ENCODE data around the gene MLLT11. TPM values are rescaled to one million over a fixed set of nuclear protein-coding genes. Genes with fewer than 3 reads are reported as not detected.

Gene MLLT11
- total RNA-seq, 1 donor from 2014 or later, result 34.1 TPM

DNA sequence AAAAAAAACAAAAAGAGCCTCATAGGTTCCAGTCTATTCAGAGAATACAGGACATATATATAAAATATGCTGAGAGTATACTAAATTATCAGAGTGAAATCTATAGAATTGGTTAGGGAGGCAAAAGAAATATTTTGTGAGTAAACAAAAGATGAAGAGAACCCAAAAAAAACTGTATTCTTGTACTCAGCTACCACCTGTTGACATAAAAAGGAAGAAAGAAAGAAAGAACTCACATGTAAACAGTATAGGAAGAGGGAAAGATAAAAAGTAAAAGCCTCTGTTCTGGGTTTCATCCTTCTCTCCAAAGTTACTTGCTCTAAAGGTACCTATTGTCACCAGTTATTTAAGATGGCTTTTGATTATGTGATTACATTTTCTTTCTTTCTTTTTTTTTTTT lies 33.7 kb upstream of the MLLT11 start:
- H3K27me3 ChIP-seq (ENCODE audit: low read depth), result no peaks in the 10 kb centered on the region
- no peak overlapping the region for H3K27ac ChIP-seq (replicated peaks)
- no peaks in the 10 kb centered on the region for H3K9me3 ChIP-seq (replicated peaks)
- TF ChIP-seq, protein P1, sequence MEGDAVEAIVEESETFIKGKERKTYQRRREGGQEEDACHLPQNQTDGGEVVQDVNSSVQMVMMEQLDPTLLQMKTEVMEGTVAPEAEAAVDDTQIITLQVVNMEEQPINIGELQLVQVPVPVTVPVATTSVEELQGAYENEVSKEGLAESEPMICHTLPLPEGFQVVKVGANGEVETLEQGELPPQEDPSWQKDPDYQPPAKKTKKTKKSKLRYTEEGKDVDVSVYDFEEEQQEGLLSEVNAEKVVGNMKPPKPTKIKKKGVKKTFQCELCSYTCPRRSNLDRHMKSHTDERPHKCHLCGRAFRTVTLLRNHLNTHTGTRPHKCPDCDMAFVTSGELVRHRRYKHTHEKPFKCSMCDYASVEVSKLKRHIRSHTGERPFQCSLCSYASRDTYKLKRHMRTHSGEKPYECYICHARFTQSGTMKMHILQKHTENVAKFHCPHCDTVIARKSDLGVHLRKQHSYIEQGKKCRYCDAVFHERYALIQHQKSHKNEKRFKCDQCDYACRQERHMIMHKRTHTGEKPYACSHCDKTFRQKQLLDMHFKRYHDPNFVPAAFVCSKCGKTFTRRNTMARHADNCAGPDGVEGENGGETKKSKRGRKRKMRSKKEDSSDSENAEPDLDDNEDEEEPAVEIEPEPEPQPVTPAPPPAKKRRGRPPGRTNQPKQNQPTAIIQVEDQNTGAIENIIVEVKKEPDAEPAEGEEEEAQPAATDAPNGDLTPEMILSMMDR (IDR thresholded peaks at IDR 0.05; ENCODE audit: borderline replicate concordance), result no peak
- no peak overlapping the region for H3K4me3 ChIP-seq
- intact Hi-C loops (cut with micrococcal nuclease), result no loop called here
- H3K4me1 ChIP-seq, result peaks cover 25% of the 10 kb centered on the region
- no peak for DNase-seq
- H3K36me3 ChIP-seq, result peaks cover 63% of the 10 kb centered on the region

DNA sequence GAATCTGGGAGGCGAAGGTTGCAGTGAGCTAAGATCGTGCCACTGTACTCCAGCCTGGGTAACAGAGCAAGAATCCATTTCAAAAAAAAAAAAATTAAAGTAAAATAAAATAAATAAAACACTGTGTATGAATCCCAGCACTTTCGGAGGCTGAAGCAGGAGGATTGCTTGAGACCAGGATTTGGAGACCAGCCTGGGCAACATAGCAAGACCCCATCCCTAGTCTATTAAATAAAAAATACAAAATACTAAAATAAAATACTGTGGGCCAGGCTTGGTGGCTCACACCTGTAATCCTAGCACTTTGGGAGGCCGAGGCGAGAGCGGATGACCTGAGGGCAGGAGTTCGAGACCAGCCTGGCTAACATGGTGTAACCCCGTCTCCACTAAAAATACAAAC lies 28.0 kb upstream of the MLLT11 start:
- Histone ChIP-seq H3K27ac (replicated peaks) (no peak overlapping the region), H3K4me1 (peaks cover 23% of the 10 kb centered on the region), H3K4me3 (no peak overlapping the region), H3K9me3 (replicated peaks) (no peaks in the 10 kb centered on the region), H3K27me3 (ENCODE audit: low read depth) (no peaks in the 10 kb centered on the region), H3K36me3 (peaks cover 77% of the 10 kb centered on the region)
- TF ChIP-seq, protein P1 (IDR thresholded peaks at IDR 0.05; ENCODE audit: borderline replicate concordance), result no peak
- no peak for DNase-seq
- intact Hi-C loops (cut with micrococcal nuclease), result no loop called here

DNA sequence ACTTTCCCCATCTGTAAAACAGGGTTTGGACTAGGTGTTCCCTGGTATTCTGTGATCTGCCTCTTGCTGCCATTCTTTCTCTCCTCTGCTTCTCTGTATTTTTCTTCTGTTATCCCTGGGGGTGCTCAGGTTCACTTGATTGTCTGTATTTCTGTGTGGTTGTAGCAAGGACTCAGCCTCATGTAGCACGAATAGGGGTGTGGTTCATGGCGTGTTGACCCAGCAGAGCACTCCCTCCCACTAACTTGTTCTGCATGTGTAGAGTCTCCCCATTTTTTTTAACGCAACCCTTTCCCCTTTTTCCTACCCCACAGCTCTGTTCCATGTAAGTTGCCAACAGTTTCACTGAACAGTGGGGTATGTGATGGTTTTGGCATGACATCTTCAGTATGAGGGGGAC lies 25.0 kb upstream of the MLLT11 start:
- H3K4me3 ChIP-seq, result no peak overlapping the region
- TF ChIP-seq, protein P1 (IDR thresholded peaks at IDR 0.05; ENCODE audit: borderline replicate concordance), result no peak
- H3K9me3 ChIP-seq (replicated peaks), result no peaks in the 10 kb centered on the region
- H3K36me3 ChIP-seq, result peaks cover 50% of the 10 kb centered on the region
- H3K4me1 ChIP-seq, result peaks cover 29% of the 10 kb centered on the region
- H3K27ac ChIP-seq (replicated peaks), result peak overlapping the region; percentile 47
- H3K27me3 ChIP-seq (ENCODE audit: low read depth), result no peaks in the 10 kb centered on the region
- intact Hi-C loops (cut with micrococcal nuclease), result no loop called here
- DNase-seq, result no peak

- Histone ChIP-seq H3K27ac (replicated peaks) (peak within 1 kb of the TSS; percentile 47), H3K36me3 (peaks cover 38% of the 10 kb centered on the region), H3K4me1 (peaks cover 29% of the 10 kb centered on the region), H3K9me3 (replicated peaks) (no peaks in the 10 kb centered on the region), H3K27me3 (ENCODE audit: low read depth) (no peaks in the 10 kb centered on the region), H3K4me3 (no peak within 1 kb of the TSS)
- intact Hi-C loops (cut with micrococcal nuclease), result no loop called here
- DNase-seq, result no peak
- TF ChIP-seq, protein P1 (IDR thresholded peaks at IDR 0.05; ENCODE audit: borderline replicate concordance), result no peak
Observed at GRCh38 chr1:151036356-151036755, 23.8 kb upstream of the MLLT11 start, which contains the start of gene BNIPL. BNIPL (plus strand) TSS chr1:151036586; CDS start chr1:151036726, 140 bp downstream.

GRCh38 chr1:151037032-151037431 lies 23.2 kb upstream of the MLLT11 start:
- H3K9me3 ChIP-seq (replicated peaks), result no peaks in the 10 kb centered on the region
- H3K27ac ChIP-seq (replicated peaks), result no peak overlapping the region
- no peak overlapping the region for H3K4me3 ChIP-seq
- H3K36me3 ChIP-seq, result peaks cover 31% of the 10 kb centered on the region
- no peaks in the 10 kb centered on the region for H3K27me3 ChIP-seq (ENCODE audit: low read depth)
- intact Hi-C loops (cut with micrococcal nuclease), result no loop called here
- DNase-seq, result no peak
- H3K4me1 ChIP-seq, result peaks cover 29% of the 10 kb centered on the region
- TF ChIP-seq, protein P1 (IDR thresholded peaks at IDR 0.05; ENCODE audit: borderline replicate concordance), result no peak
